SKM-1 (cell line): ENCODE data around the gene WFDC9.
"Not testable (repeated sequence)": the region's sequence is repeated elsewhere in the genome, so short reads cannot be mapped to it uniquely, and the experiment has no call there.

Experiments
- DNase-seq: peaks from one replicate; lab custom pipeline; 2025; ENCODE audit not compliant: unreplicated experiment; lab: John Stamatoyannopoulos, UW

Gene WFDC9

GRCh38 chr20:45631184-45631583, at the start of gene WFDC9:
Gene WFDC9 (minus strand): TSS chr20:45631284. CDS start chr20:45610181, 21,103 bp downstream.
- DNase-seq = no peak

GRCh38 chr20:45679650-45680049, 48.6 kb upstream of the WFDC9 start:
- DNase-seq = no peak

- DNase-seq = no peak
These were observed 41.7 kb upstream of the WFDC9 start for GRCh38 chr20:45672765-45673164.

GRCh38 chr20:45670139-45670538, 39.1 kb upstream of the WFDC9 start, which contains the start of gene WFDC11:
Gene WFDC11 (minus strand): TSS chr20:45670239. CDS start chr20:45650600, 19,639 bp downstream.
- no peak for DNase-seq

- DNase-seq = not testable (repeated sequence)
These were observed 26.0 kb upstream of the WFDC9 start for GRCh38 chr20:45657038-45657437.

GRCh38 chr20:45651726-45652125, 20.6 kb upstream of the WFDC9 start:
- not testable (repeated sequence) for DNase-seq

GRCh38 chr20:45649312-45649863, 18.3 kb upstream of the WFDC9 start:
- DNase-seq = no peak

GRCh38 chr20:45647441-45648050, 16.5 kb upstream of the WFDC9 start:
- DNase-seq = no peak

GRCh38 chr20:45646875-45647274, 15.8 kb upstream of the WFDC9 start:
- no peak for DNase-seq

- DNase-seq = not testable (repeated sequence)
These were observed 14.8 kb upstream of the WFDC9 start for GRCh38 chr20:45645869-45646268.

- DNase-seq = not testable (repeated sequence)
These were observed 10.0 kb upstream of the WFDC9 start for GRCh38 chr20:45641076-45641475.

GRCh38 chr20:45639687-45640086, 8.6 kb upstream of the WFDC9 start:
- DNase-seq = no peak

GRCh38 chr20:45636513-45636912, 5.4 kb upstream of the WFDC9 start:
- DNase-seq = no peak

- no peak for DNase-seq
These were observed 713 bp downstream of the WFDC9 start for GRCh38 chr20:45630371-45630770.

- peak; percentile 58 for DNase-seq
These were observed 1.5 kb downstream of the WFDC9 start, which contains the start of gene WFDC10A for GRCh38 chr20:45629496-45630100. Gene WFDC10A (plus strand): TSS chr20:45629739. CDS start chr20:45629814, 75 bp downstream.

GRCh38 chr20:45626540-45626939, 4.5 kb downstream of the WFDC9 start:
- DNase-seq = no peak

- no peak for DNase-seq
These were observed 9.5 kb downstream of the WFDC9 start for GRCh38 chr20:45621593-45621992.

GRCh38 chr20:45617591-45617990, 13.5 kb downstream of the WFDC9 start:
- no peak for DNase-seq

GRCh38 chr20:45612314-45612713, 18.8 kb downstream of the WFDC9 start:
- DNase-seq = no peak

GRCh38 chr20:45611054-45611453, 20.0 kb downstream of the WFDC9 start:
- no peak for DNase-seq

GRCh38 chr20:45607810-45608209, 23.3 kb downstream of the WFDC9 start:
- no peak for DNase-seq

GRCh38 chr20:45595235-45595634, 35.8 kb downstream of the WFDC9 start:
- DNase-seq = no peak
